ENCODE results near the gene NLRP12. TPM values are rescaled to one million over a fixed set of nuclear protein-coding genes. Genes with fewer than 3 reads are reported as not detected.
A peak's percentile ranks its signal among the peaks of the same experiment; 100 is the strongest.

NLRP12 gene
- total and polyA plus RNA-seq, 2 experiments from 2014 or later = 1.9 to 7.5 TPM

GRCh38 chr19:53813996-53814395 is 10.1 kb downstream of the NLRP12 start:
- H2AFZ ChIP-seq = no peak overlapping the region
- Mint-ChIP-seq H3K4me1 (peaks cover 6% of the 10 kb centered on the region), H3K36me3 (ENCODE audit: low read depth) (peaks cover 13% of the 10 kb centered on the region), H3K27me3 (ENCODE audit: insufficient read depth, low read depth, poor library complexity) (peaks cover 5% of the 10 kb centered on the region), H3K27ac (no peak overlapping the region), H3K9me3 (peaks cover under 1% of the 10 kb centered on the region; the same call in 1 of the 3 replicates), H3K4me3 (no peak overlapping the region)
- H3K36me3 ChIP-seq (ENCODE audit: insufficient read depth) = no peaks in the 10 kb centered on the region; the same call in 1 of the 2 replicates
- no peak for DNase-seq (ENCODE audit: low spot score)
- H3K9me2 ChIP-seq (ENCODE audit: insufficient read depth) = no peaks in the 10 kb centered on the region
- no peak overlapping the region for H3K4me2 ChIP-seq
- ATAC-seq = no peak
- no peak for TF ChIP-seq ETS1 (IDR thresholded peaks at IDR 0.05)
- no peak overlapping the region for H3K4me3 ChIP-seq
- no peak overlapping the region for H3K27ac ChIP-seq (ENCODE audit: low read depth)
- H4K20me1 ChIP-seq (replicated peaks; ENCODE audit: insufficient read depth) = no peaks in the 10 kb centered on the region
- no peaks in the 10 kb centered on the region for H3K79me2 ChIP-seq (replicated peaks; ENCODE audit: insufficient read depth)
- H3K27me3 ChIP-seq (ENCODE audit: insufficient read depth) = no peaks in the 10 kb centered on the region
- no peaks in the 10 kb centered on the region for H3K4me1 ChIP-seq (ENCODE audit: insufficient read depth)
- H3F3A ChIP-seq (replicated peaks; ENCODE audit: low read depth) = no peaks in the 10 kb centered on the region

DNA sequence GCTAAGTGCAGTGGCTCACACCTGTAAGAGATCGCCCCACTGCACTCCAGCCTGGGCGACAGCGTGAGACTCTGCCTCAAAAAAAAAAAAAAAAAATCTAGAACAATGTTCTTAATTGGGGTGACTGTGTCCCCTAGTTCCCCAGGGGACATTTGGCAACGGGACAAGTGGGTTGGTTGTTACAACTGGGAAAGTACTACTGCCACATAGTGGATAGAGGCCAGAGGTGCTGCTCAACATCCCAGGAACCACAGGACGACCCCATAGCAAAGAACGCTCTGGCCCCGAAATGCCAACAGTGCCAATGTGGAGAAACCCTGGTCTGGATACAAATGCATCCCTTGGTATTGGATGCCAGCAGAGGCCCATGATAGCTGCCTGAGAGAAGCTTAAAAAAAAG is 11.8 kb downstream of the NLRP12 start:
- peak; percentile 63 for ATAC-seq
- no peaks in the 10 kb centered on the region for H3K27me3 ChIP-seq (ENCODE audit: insufficient read depth)
- no peaks in the 10 kb centered on the region for H3K9me2 ChIP-seq (ENCODE audit: insufficient read depth)
- H3K4me1 Mint-ChIP-seq = peaks cover 2% of the 10 kb centered on the region; the same call in 1 of the 3 replicates
- peak; percentile 70 for DNase-seq (ENCODE audit: low spot score)
- no peak overlapping the region for H3K4me3 Mint-ChIP-seq
- peaks cover 5% of the 10 kb centered on the region for H3K27me3 Mint-ChIP-seq (ENCODE audit: insufficient read depth, low read depth, poor library complexity)
- H3K4me3 ChIP-seq = no peak overlapping the region
- peaks cover 17% of the 10 kb centered on the region for H3K36me3 Mint-ChIP-seq (ENCODE audit: low read depth)
- H4K20me1 ChIP-seq (replicated peaks; ENCODE audit: insufficient read depth) = no peaks in the 10 kb centered on the region
- no peaks in the 10 kb centered on the region; the same call in 1 of the 2 replicates for H3K36me3 ChIP-seq (ENCODE audit: insufficient read depth)
- H3K4me1 ChIP-seq (ENCODE audit: insufficient read depth) = no peaks in the 10 kb centered on the region
- H3K79me2 ChIP-seq (replicated peaks; ENCODE audit: insufficient read depth) = no peaks in the 10 kb centered on the region
- no peak overlapping the region for H3K4me2 ChIP-seq
- no peaks in the 10 kb centered on the region for H3F3A ChIP-seq (replicated peaks; ENCODE audit: low read depth)
- peaks cover 3% of the 10 kb centered on the region; the same call in 1 of the 3 replicates for H3K9me3 Mint-ChIP-seq
- no peak overlapping the region for H3K27ac Mint-ChIP-seq
- H2AFZ ChIP-seq = no peak overlapping the region
- 0 out of 2 replicates have a peak overlapping the region, but pooled peaks have one; percentile 16 for H3K27ac ChIP-seq (ENCODE audit: low read depth)
- no peak for TF ChIP-seq CREB1 (CRISPR knock-in tag; IDR thresholded peaks at IDR 0.05; ENCODE audit: low read depth)
- peak; percentile 58 to 65 for TF ChIP-seq CTCF (conservative IDR thresholded peaks at IDR 0.05; ENCODE audit: low read depth in 2 of 2)

- H3K4me1 Mint-ChIP-seq = peaks cover 2% of the 10 kb centered on the region; the same call in 1 of the 3 replicates
- no peak overlapping the region for H3K4me3 Mint-ChIP-seq
- Histone ChIP-seq H3F3A (replicated peaks; ENCODE audit: low read depth) (no peaks in the 10 kb centered on the region), H3K36me3 (ENCODE audit: insufficient read depth) (no peaks in the 10 kb centered on the region; the same call in 1 of the 2 replicates), H3K4me1 (ENCODE audit: insufficient read depth) (no peaks in the 10 kb centered on the region), H3K4me3 (no peak overlapping the region), H3K9me2 (ENCODE audit: insufficient read depth) (no peaks in the 10 kb centered on the region), H3K27ac (ENCODE audit: low read depth) (no peak overlapping the region), H3K27me3 (ENCODE audit: insufficient read depth) (no peaks in the 10 kb centered on the region), H3K79me2 (replicated peaks; ENCODE audit: insufficient read depth) (no peaks in the 10 kb centered on the region), H3K4me2 (no peak overlapping the region), H2AFZ (no peak overlapping the region), H4K20me1 (replicated peaks; ENCODE audit: insufficient read depth) (no peaks in the 10 kb centered on the region)
- H3K36me3 Mint-ChIP-seq (ENCODE audit: low read depth) = peaks cover 17% of the 10 kb centered on the region
- peaks cover 3% of the 10 kb centered on the region; the same call in 1 of the 3 replicates for H3K9me3 Mint-ChIP-seq
- TF ChIP-seq ZNF114 (CRISPR knock-in tag; IDR thresholded peaks at IDR 0.05) (no peak), JUNB (IDR thresholded peaks at IDR 0.05; ENCODE audit: unreplicated experiment) (no peak), ETS1 (IDR thresholded peaks at IDR 0.05) (no peak), NANOG (IDR thresholded peaks at IDR 0.05; ENCODE audit: borderline replicate concordance) (no peak)
- peaks cover 8% of the 10 kb centered on the region for H3K27me3 Mint-ChIP-seq (ENCODE audit: insufficient read depth, low read depth, poor library complexity)
- ATAC-seq (no peak), DNase-seq (ENCODE audit: low spot score) (no peak)
- no peak overlapping the region for H3K27ac Mint-ChIP-seq
Observed at GRCh38 chr19:53810891-53811290, 13.2 kb downstream of the NLRP12 start.

All from GM23338 (cell line).